Stimulated activated CD8-positive, alpha-beta memory T cell treated with anti-CD3 and anti-CD28 coated beads, Interleukin-2, amount 100 ng/mL, for 1 hour (primary cell): ENCODE data around the gene HSPG2.
"Not testable (repeated sequence)": the region's sequence is repeated elsewhere in the genome, so short reads cannot be mapped to it uniquely, and the experiment has no call there.

ENCODE experiments used
- DNase-seq, 2 donors: peaks; one replicate each; pipeline ENCODE4 v3.0.0-alpha.2; 2020; ENCODE audit warnings: low read depth in 2 of 2

Gene HSPG2

DNA sequence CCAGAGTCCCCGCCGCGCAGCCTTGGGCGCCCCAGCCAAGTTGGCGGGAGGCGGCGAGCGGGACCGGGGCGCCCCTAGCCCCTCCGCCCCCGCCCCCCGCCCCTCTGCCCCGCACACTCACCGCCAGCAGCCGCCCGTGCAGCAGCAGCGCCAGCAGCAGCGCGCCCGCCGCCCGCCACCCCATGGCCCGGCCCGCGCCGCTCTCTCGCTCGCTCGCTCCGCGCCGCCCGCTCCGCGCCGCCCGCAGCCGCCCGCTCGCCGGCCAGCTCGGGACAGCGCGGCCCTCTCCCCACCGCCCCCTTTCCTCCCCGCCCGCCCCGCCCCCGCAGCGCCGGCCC is at the start of gene HSPG2:
TSS of gene HSPG2 (minus strand) at position 277 of the 338 bp plus-strand sequence. CDS start at position 184, 93 bp downstream.
- no peak for DNase-seq

DNA sequence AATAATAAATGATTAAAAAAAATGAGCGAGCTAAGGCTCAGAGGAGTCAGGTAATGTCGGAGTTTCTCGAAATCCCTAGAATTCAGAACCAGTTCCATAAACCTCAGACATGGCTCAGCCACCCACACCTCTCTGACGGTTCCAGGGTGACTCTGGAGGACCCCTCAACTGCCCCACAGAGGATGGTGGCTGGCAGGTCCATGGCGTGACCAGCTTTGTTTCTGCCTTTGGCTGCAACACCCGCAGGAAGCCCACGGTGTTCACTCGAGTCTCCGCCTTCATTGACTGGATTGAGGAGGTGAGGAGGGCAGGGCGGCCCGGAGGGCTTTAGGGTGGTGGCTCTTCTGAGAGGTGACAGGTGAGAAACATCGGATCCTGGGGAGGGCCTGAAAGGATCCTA is 49.3 kb upstream of the HSPG2 start:
- DNase-seq: not testable (repeated sequence)

DNA sequence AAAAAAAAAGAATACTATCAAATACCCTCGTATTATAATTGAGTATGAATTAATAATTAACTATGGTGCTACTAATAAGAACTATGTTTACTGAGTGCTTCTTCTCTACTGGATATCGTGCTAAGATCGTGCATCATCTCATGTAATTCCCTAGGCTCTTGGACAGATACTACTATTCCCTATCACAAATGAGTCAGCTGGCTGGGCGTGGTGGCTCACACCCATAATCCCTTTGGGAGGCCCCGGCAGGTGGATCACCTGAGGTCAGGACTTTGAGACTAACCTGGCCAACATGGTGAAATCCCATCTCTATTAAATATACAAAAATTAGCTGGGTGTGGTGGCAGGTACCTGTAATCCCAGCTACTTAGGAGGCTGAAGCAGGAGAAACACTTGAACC is 48.8 kb upstream of the HSPG2 start:
- not testable (repeated sequence) for DNase-seq

DNA sequence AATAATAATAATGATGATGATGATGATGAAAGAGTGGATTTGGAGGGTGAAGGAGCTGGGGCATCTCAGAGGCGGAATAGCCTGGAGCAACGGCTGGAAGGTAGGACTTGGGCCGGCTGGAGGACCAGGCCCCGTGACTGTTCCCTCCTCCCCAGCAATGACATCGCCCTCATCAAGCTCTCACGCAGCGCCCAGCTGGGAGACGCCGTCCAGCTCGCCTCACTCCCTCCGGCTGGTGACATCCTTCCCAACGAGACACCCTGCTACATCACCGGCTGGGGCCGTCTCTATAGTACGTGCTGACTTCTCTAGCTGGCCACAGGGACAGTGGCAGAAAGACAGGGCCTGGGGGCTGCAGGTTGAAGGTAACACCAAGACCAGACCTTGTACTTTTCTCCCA is 46.4 kb upstream of the HSPG2 start:
- not testable (repeated sequence) for DNase-seq

DNA sequence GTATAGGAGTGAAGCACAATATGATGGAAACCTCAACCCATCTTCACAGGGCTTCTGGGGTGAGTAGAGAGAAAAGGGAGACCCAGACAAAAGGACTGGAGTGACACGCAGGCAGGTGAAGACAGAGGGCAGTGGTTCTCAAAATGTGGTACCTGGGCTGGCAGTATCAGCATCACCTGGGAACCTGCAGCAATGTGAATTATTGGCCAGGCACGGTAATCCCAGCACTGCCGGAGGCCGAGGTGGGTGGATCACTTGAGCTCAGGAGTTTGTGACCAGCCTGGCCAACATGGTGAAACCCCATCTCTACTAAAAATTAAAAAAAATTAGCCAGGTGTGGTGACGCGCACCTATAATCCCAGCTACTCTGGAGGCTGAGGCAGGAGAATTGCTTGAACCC is 45.0 kb upstream of the HSPG2 start:
- DNase-seq: not testable (repeated sequence)

DNA sequence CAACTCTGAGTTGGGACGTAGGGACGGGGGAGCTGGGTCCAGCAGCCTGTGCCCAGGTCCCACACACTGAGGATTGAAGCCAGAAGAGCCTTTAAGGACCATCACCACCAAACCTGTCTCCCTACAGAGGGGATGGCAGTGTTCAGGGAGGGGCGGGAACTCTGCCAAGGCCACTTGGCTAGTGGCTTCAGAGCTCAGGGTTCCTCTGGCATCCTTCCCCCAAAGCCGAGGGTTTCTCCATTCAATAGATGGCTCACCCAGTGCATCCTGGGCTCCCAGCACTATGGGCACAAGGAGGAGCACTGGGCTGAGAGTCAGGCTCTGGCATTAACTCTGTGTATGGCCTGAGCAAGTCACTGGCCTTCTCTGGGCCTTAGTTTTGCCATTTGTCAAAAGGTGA is 44.1 kb upstream of the HSPG2 start:
- DNase-seq: not testable (repeated sequence)

DNA sequence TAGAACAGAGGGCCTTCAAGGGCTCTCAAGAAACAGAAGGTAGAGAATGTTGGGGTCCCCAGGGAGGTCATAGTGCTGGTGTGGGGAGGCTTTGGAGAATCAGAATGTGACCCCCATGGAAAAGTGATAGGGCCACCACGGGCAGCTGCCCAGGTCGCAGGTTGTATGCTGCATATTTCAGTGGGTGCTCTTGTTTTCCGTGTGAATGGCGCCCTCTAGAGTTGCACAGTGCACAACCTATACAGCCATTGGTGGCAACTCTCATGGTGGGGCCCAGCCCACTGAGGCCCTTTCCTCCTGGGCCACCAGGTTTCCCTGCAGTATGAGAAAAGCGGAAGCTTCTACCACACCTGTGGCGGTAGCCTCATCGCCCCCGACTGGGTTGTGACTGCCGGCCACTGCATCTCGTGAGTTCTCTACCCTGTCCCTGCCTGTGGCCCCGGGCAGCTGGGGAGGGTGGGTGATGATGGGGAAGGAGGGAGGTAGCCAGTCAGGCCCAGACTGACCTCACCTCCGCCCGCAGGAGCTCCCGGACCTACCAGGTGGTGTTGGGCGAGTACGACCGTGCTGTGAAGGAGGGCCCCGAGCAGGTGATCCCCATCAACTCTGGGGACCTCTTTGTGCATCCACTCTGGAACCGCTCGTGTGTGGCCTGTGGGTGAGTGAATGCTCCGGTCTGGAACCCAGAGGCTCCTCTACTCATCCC is 43.6 kb upstream of the HSPG2 start:
- not testable (repeated sequence) for DNase-seq

DNA sequence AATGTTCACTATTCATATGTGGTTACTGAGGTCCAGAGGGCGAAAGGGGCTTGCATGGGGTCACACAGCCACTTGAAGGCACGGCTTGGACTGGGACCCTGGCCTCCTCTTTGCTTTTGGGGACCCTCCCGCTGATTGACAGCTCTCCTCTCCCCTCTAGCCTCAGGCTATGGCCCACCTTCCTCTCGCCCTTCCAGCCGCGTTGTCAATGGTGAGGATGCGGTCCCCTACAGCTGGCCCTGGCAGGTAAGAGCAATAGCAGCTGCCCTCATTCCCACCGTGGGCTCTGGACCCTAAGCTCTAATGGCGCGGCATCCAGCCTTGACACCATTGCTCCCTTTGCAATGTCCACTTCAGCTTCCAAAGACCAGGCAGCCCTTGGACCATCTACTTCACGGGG is 41.1 kb upstream of the HSPG2 start:
- not testable (repeated sequence) for DNase-seq

DNA sequence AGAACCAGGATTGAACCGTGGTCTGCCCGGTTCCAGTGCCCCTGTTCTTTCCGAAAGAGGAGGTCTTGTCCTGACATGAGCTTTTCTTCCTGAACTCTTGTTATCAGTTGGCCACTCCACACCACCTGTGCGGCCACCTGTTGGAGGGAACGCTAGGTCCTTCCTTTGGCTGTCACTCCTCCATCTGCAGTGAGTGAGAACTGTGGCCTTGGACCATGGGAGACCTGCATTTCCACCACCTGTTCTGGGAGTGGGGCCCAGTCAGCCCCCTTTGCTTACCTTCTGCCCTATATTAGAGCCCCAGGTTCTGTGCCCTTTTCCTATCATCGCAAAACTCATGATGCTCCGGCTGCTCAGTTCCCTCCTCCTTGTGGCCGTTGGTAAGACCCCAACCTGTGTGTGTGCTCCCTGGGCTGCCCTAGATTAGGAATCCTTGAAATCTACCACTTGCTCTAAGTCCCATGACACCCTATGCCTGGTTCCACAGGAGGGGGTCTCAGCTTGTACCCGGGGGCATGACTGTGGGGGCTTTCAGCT is 39.7 kb upstream of the HSPG2 start, which contains the start of gene CELA3B:
TSS of gene CELA3B (plus strand) at position 320 of the 537 bp plus-strand sequence. CDS start at position 338, 18 bp downstream.
- not testable (repeated sequence) for DNase-seq

DNA sequence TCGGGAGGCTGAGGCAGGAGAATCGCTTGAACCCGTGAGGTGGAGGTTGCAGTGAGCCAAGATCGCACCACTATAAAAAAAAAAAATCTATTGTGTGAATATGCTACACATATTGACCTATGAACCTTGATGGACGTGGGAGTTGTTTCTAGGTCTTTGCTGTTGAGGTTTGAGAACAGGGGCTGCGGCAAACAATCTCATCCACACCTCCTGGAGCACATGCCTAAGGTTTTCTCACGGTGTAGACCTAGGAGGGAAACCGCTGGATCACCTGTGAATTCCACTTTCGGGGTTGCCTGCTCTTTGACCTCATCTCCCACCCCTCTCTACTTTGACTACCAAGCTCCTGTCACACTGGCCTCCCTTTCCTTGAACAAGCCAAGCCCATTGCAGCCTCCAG is 38.2 kb upstream of the HSPG2 start:
- DNase-seq: not testable (repeated sequence)

DNA sequence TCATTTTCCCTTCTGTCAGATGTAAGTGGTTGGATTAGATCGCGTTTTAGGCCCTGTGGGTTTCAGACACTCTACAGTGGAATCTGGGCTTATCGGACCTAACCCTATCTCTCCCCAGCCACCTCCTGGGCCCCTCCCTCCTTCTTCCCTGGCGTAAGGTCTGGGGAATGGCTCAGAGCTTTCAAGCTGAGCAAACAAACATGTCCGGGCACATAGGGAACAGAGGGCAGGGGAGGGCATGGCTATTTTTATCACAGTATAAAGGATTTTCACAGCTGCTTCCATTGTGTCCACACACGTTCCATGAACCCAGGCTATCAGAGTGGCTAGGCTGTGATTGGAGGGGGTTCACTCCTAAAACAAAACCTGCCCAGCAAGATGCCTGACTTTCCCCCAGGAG is 37.6 kb upstream of the HSPG2 start:
- DNase-seq: not testable (repeated sequence)

DNA sequence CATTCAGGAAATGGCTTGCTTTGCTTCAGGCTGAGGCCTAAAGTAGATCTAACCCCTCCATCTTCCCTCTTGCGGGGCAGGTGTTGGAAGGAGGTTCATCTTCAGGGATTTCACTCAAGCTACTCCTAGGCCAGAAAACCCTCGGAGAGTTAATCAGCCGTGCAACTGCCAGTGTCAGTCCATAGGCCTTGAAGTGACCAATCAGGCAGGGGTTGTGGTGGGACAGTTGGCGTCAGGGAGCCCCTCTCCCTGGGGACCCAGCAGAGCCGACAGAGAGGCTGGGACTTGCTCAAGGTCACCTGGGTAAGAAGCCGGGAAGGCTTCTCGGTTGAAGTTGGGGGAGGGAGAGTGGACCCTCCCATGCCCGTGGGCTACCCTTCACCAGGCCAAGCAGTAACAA is 36.8 kb upstream of the HSPG2 start:
- DNase-seq: not testable (repeated sequence)

DNA sequence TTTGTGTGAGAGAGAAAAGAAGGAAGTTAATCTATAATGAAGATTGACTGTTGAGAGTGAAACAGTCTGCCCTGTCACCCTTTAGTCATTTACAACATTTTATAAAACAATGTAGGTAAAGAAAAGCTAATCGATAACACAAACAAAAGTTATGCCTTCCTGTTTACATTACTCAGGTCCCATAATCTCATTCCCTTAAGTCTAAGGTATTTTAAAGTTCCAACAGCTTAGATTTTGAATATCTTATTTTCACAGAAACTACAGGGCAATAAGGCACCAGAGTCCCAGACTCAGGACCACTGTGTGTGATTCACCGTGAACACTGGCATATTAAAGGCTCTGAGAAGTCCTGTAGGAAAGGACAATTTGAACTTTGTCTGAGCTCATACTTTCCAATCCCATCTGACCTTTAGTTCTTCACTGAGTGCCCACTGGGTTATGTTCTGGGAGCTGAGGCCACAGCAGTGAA is 35.9 kb upstream of the HSPG2 start:
- not testable (repeated sequence) for DNase-seq

DNA sequence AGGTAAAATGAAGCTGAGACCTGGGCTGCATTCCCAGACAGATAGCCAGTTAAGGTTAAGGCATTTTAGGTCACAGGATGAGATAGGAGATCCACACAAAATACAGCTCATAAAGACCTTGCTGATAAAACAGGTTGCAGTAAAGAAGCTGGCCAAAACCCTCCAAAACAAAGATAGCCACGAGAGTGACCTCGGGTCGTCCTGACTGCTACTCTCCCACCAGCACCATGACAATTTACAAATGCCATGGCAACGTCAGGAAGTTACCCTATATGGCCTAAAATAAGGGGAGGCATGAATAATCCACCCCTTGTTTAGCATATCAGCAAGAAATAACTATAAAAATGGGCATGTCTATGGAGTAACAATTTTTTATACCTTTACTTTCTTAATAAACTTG is 33.4 kb upstream of the HSPG2 start:
- not testable (repeated sequence) for DNase-seq

DNA sequence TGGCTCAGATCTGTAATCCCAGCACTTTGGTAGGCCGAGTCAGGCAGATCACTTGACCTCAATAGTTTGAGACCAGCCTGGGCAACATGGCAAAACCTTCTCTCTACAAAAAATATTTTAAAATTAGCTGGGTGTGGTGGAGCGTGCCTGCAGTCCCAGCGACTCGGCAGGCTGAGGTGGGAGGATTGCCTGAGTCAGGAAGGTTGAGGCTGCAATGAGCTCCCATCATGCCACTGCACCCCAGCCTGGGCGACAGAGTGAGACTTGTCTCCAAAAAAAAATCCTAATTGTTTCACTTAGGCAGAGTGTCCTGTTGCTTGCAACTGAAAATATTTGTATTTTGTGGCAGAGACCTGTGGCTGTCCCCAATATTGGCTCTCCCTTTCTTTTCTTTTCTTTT is 32.0 kb upstream of the HSPG2 start:
- not testable (repeated sequence) for DNase-seq

DNA sequence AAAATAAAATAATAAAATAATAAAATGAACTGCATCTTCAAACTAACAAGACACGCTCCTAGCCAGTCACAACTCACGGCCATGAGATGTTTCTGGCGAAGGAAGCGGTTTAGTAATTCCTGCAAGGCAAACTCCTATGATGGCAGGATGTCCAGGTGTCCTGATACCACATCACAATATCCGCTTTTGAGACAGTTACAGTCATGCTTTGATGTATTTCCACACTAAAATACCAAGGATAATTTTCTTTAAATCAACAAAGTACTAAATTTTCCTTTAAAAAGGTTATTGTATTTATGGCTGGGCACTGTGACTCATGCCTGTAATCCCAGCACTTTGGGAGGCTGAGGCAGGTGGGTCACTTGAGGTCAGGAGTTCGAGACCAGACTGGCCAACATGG is 30.1 kb upstream of the HSPG2 start:
- not testable (repeated sequence) for DNase-seq

DNA sequence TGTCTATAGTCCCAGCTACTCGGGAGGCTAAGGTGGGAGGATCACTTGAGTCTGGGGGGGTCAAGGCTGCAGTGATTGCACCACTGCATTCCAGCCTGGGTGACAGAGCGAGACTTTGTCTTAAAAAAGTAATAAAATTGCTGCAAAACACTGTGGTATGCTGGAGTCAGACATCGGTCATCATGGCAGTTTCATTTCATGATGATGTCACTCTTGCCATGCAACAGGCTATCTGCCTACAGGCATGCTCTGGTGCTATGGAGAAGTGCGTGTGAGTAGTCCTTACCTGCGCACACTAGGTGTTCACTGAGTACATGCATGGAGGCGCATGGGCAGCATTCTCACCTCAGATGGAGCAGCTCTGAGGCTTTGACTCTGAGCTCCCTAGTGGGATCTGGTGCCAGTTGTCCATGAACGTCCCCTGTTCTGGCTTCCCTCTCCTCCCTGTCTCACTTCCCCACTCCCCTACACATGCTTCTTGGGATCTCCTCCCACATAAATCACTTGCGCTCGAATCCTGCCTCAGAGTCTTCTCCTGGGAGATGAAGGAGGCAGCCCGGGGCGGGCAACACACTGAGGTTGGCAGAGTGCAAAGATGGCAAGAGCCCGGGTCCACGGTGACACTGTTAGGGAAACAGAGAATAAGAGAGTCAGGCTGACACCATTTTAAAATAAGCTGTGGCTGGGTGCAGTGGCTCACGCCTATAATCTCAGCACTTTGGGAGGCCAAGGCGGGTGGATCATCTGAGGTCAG is 29.3 kb upstream of the HSPG2 start:
- DNase-seq: no peak

DNA sequence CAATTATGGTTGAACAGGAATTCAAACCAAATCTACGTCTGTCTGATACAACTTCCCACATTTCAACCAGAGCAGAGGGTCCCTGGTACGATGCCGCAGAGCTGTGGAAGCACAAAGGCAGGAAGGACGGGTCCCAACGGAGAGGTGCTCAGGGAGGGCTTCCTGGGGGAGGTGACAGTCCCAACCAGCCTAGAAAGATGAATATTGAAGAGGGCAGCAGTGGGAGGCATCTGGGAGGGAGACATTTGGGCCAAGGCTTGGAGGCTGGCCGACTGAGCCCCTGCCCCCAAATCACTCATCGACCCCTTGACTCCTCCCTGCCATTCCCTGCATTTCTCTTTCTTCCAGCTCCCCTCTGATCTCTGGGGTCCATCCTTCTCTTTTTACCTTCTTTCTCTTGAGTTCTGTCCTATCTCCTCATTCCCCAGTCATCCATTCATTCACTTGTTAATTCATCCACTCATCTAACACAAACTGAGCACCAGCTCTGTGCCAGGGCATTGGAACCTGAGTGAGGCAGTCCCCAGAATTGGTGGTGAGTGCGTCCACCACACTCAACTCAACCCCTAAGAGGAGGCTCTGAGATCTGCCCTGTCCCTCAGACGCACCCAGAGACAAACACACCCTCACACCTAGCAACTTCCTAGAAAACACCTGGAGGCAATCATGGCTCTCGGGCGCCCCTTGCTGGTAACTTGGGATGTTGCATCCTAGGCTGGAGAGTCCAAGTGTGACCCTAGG is 26.5 kb upstream of the HSPG2 start:
- peak; percentile 60 to 64 for DNase-seq

DNA sequence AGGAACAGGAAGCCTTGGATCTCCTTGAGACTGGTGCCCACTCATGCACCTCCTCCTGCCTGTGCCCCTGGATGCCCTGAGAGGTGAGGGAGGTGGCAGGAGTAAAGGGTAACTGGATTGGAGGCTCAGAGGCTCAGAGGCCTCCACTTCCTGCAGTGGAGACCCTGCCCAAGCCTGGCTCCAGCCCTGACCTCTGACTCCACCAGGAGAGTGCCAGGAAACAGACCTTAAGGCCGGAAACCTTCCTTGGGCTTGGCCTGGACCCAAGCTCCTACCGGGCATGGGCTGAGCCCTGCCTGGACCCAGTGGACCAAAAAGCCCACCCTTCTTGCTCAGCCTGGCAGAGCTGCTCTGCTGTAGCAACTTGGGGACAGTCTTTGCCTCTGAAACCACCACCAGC is 24.7 kb upstream of the HSPG2 start:
- no peak for DNase-seq

DNA sequence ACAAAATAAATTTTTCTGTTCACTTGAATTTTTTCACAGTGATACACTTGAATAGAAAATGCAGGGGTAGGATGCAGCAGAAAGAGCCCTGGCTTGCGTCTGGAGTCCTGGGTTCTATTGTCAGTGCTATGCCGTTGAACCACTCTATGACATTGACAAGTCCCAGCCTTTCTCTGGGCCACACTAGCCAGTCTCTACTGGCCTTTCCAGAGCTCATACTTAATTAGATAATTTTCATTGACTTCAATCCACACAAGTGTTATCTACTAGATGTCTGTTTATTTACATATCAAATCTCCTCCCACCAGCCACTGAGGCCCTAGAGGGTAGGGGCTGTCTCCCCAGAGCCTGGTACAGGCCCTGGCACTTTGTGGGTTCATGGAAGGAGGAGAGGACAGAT is 24.2 kb upstream of the HSPG2 start:
- DNase-seq: no peak

DNA sequence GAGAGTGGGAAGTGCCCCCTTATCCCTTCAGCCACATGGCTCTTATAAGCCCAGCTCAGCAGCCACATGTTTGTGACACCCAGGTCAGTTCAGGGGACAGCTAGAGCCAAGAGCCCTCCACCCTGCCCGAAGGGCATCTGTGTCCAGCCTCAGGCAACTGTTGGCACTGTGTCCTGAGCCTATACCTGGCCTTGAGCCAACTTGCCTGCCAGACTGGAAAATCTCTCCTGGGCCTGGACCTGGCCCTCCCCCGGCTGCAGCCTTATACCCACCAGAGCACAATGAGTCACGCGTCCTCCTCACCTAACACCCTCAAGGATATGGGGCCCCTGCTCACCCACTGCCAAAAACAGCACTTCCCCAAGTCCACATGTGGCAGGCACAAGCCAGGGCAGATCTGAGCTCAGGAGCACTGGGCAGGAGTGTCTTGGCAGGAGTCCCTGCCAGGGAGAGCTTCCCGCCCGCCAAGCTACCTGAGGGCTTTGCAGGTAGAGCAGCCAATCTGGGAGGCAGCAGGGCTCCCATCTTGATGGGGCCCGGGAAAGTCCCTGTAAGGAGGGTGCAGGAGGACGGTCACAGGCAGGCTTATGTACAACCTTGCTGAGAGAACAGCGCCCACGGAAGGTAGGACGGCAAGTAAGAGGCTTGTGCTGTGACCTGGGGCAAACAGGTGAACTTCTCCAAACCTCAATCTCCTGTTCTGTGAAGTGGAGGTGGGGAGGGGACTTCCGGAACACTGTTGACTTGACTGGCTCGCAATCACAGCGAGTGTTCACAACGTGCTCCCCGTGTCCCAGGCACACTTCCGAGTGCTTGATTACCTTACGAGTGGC is 19.8 kb upstream of the HSPG2 start:
- peak in 1 of 2 donors; percentile 13 for DNase-seq
